NCI-H2081 treated with DMSO at 0.1 percent for 48 hours (cell line): Measurements from ENCODE around the gene KCNH6.

Experiments
- DNase-seq: peaks from one replicate; lab custom pipeline; 2025; lab: John Stamatoyannopoulos, UW

The KCNH6 gene

GRCh38 chr17:63486317-63487013, 36.7 kb upstream of the KCNH6 start:
- DNase-seq: no peak

- DNase-seq: no peak
These were observed 36.2 kb upstream of the KCNH6 start for GRCh38 chr17:63487014-63487339.

- no peak for DNase-seq
These were observed 34.3 kb upstream of the KCNH6 start for GRCh38 chr17:63488851-63489250.

- DNase-seq: no peak
These were observed 33.9 kb upstream of the KCNH6 start for GRCh38 chr17:63489291-63489690.

GRCh38 chr17:63490329-63490728, 32.8 kb upstream of the KCNH6 start:
- no peak for DNase-seq

- DNase-seq: no peak
These were observed 32.2 kb upstream of the KCNH6 start for GRCh38 chr17:63490858-63491400.

- no peak for DNase-seq
These were observed 31.7 kb upstream of the KCNH6 start for GRCh38 chr17:63491413-63491812.

- no peak for DNase-seq
These were observed 31.1 kb upstream of the KCNH6 start for GRCh38 chr17:63491977-63492618.

GRCh38 chr17:63492940-63493339, 30.2 kb upstream of the KCNH6 start:
- no peak for DNase-seq

GRCh38 chr17:63493411-63493810, 29.7 kb upstream of the KCNH6 start:
- no peak for DNase-seq

- no peak for DNase-seq
These were observed 28.7 kb upstream of the KCNH6 start for GRCh38 chr17:63494300-63494928.

- DNase-seq: no peak
These were observed 27.7 kb upstream of the KCNH6 start for GRCh38 chr17:63495491-63495890.

GRCh38 chr17:63496177-63496576, 27.0 kb upstream of the KCNH6 start:
- DNase-seq: no peak

GRCh38 chr17:63496663-63497400, 26.3 kb upstream of the KCNH6 start:
- no peak for DNase-seq

- no peak for DNase-seq
These were observed 25.3 kb upstream of the KCNH6 start for GRCh38 chr17:63497708-63498483.

GRCh38 chr17:63498626-63499195, 24.4 kb upstream of the KCNH6 start:
- DNase-seq: no peak

GRCh38 chr17:63500543-63501390, 22.4 kb upstream of the KCNH6 start:
- no peak for DNase-seq

- DNase-seq: no peak
These were observed 19.8 kb upstream of the KCNH6 start for GRCh38 chr17:63503341-63503705.

- no peak for DNase-seq
These were observed 18.9 kb upstream of the KCNH6 start for GRCh38 chr17:63504261-63504660.

GRCh38 chr17:63505341-63505740, 17.8 kb upstream of the KCNH6 start:
- DNase-seq: no peak

- no peak for DNase-seq
These were observed 16.5 kb upstream of the KCNH6 start for GRCh38 chr17:63506627-63507026.
